Cerebellar nuclear complex (tissue), 1 donor: ENCODE results near the gene ZNF865.

Experiments used
- DNase-seq, 2 experiments: peaks; one replicate each; lab custom pipeline; 2025; lab: John Stamatoyannopoulos, UW

ZNF865 gene

GRCh38 chr19:55586976-55587668 lies 18.3 kb upstream of the ZNF865 start:
- DNase-seq = peak; percentile 61 to 96

- DNase-seq = no peak
Measured at GRCh38 chr19:55588738-55589137, 16.7 kb upstream of the ZNF865 start.

GRCh38 chr19:55590109-55590508 lies 15.3 kb upstream of the ZNF865 start:
- no peak for DNase-seq

- DNase-seq = no peak
Measured at GRCh38 chr19:55590617-55591016, 14.8 kb upstream of the ZNF865 start.

- no peak for DNase-seq
Measured at GRCh38 chr19:55591555-55591954, 13.9 kb upstream of the ZNF865 start.

- DNase-seq = no peak
Measured at GRCh38 chr19:55592391-55593090, 12.9 kb upstream of the ZNF865 start.

GRCh38 chr19:55593096-55593772 lies 12.2 kb upstream of the ZNF865 start:
- no peak for DNase-seq

GRCh38 chr19:55594996-55595545 lies 10.4 kb upstream of the ZNF865 start:
- no peak for DNase-seq

- no peak for DNase-seq
Measured at GRCh38 chr19:55596304-55596703, 9.1 kb upstream of the ZNF865 start.

- DNase-seq = no peak
Measured at GRCh38 chr19:55597501-55597921, 7.9 kb upstream of the ZNF865 start.

GRCh38 chr19:55598034-55598433 lies 7.4 kb upstream of the ZNF865 start:
- no peak for DNase-seq

- peak; percentile 78 to 80 for DNase-seq
Measured at GRCh38 chr19:55598719-55599467, 6.6 kb upstream of the ZNF865 start.

- peak; percentile 84 to 97 for DNase-seq
Measured at GRCh38 chr19:55599468-55599841, 6.0 kb upstream of the ZNF865 start, which contains the start of gene FIZ1. TSS of gene FIZ1 (minus strand) at chr19:55599517. CDS start at chr19:55597865, 1,652 bp downstream.

GRCh38 chr19:55599842-55600661 lies 5.4 kb upstream of the ZNF865 start, which contains the start of gene ZNF524:
TSS of gene ZNF524 (plus strand) at chr19:55600288. CDS start at chr19:55602113, 1,825 bp downstream.
- DNase-seq = peak in 1 of 2 experiments; percentile 91

GRCh38 chr19:55600662-55601028 lies 4.8 kb upstream of the ZNF865 start:
- DNase-seq = no peak

GRCh38 chr19:55601084-55601483 lies 4.4 kb upstream of the ZNF865 start:
- no peak for DNase-seq

GRCh38 chr19:55602104-55603001 lies 3.1 kb upstream of the ZNF865 start:
- DNase-seq = no peak

GRCh38 chr19:55603115-55603514 lies 2.3 kb upstream of the ZNF865 start:
- no peak for DNase-seq

- DNase-seq = no peak
Measured at GRCh38 chr19:55603581-55604292, 1.7 kb upstream of the ZNF865 start.
